ENCODE results near the gene TPCN2. TPM values are rescaled to one million over a fixed set of nuclear protein-coding genes. Genes with fewer than 3 reads are reported as not detected.

TPCN2 gene
- total and polyA plus RNA-seq, 4 donors, result 6.4 to 20.8 (median 12.1) TPM

DNA sequence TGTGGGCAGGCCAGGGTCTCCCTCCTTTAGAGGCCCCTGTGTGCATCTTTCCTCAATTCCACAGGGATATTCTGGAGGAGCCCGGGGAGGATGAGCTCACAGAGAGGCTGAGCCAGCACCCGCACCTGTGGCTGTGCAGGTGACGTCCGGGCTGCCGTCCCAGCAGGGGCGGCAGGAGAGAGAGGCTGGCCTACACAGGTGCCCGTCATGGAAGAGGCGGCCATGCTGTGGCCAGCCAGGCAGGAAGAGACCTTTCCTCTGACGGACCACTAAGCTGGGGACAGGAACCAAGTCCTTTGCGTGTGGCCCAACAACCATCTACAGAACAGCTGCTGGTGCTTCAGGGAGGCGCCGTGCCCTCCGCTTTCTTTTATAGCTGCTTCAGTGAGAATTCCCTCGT lies 39.1 kb downstream of the TPCN2 start:
- H3K4me3 ChIP-seq (ENCODE audit: low read depth in 1 of 3, low read length in 3 of 3), result no peak overlapping the region
- no peaks in the 10 kb centered on the region for H3K9me3 ChIP-seq (ENCODE audit: control insufficient read depth in 4 of 4, low read length in 3 of 4)
- no peak overlapping the region for H3K27ac ChIP-seq (ENCODE audit: low read depth in 1 of 2, low read length in 2 of 2)
- peaks cover 2 to 46% (median 11%) of the 10 kb centered on the region in 4 donors for H3K36me3 ChIP-seq (ENCODE audit: control insufficient read depth in 4 of 4, insufficient read depth in 3 of 4, low read depth in 1 of 4, low read length in 3 of 4)
- TF ChIP-seq, protein P1, sequence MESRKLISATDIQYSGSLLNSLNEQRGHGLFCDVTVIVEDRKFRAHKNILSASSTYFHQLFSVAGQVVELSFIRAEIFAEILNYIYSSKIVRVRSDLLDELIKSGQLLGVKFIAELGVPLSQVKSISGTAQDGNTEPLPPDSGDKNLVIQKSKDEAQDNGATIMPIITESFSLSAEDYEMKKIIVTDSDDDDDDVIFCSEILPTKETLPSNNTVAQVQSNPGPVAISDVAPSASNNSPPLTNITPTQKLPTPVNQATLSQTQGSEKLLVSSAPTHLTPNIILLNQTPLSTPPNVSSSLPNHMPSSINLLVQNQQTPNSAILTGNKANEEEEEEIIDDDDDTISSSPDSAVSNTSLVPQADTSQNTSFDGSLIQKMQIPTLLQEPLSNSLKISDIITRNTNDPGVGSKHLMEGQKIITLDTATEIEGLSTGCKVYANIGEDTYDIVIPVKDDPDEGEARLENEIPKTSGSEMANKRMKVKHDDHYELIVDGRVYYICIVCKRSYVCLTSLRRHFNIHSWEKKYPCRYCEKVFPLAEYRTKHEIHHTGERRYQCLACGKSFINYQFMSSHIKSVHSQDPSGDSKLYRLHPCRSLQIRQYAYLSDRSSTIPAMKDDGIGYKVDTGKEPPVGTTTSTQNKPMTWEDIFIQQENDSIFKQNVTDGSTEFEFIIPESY (IDR thresholded peaks at IDR 0.05), result no peak
- TF ChIP-seq NR2F2 (IDR thresholded peaks at IDR 0.05) (no peak), RXRA (IDR thresholded peaks at IDR 0.05) (no peak)
- no peak overlapping the region for H3K9ac ChIP-seq (ENCODE audit: low read depth in 1 of 2, low read length in 2 of 2)
- DNase-seq (ENCODE audit: low spot score), result no peak
- H3K27me3 ChIP-seq (ENCODE audit: control insufficient read depth in 4 of 4, insufficient read depth in 4 of 4, low read length in 3 of 4), result no peaks in the 10 kb centered on the region
- WGBS, result 89% methylated on average over 14 of the region's 14 CpGs
- H3K4me1 ChIP-seq (ENCODE audit: control insufficient read depth in 4 of 4, insufficient read depth in 4 of 4, low read length in 3 of 4), result no peaks in the 10 kb centered on the region

DNA sequence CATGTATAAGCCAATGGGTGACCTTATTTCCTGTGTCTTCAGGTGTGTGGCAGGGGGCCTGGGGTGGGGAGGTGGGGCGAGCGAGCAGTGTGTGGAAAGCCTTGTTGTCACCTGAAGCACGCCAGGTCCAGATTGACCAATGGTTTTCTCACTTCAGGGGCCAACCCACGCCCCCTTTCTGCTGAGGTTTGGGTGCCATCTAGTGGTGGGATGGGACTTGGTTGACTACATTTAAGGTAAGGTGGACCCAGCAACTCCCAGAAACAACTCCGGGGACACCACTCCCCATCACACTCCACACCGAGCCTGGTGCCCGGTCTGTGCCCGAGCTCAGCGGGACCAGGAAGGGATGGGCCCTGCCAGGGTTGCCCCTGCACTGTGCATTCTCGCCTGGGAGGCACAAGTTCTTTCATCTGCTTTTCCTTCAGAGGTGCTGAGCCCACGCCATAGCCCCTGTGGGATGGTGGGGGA lies 40.0 kb downstream of the TPCN2 start:
- peak; percentile 82 for DNase-seq (ENCODE audit: low spot score)
- H3K27ac ChIP-seq (ENCODE audit: low read depth in 1 of 2, low read length in 2 of 2), result peak overlapping the region in 1 of 2 donors; percentile 19
- no peak overlapping the region for H3K9ac ChIP-seq (ENCODE audit: low read depth in 1 of 2, low read length in 2 of 2)
- H3K4me3 ChIP-seq (ENCODE audit: low read depth in 1 of 3, low read length in 3 of 3), result no peak overlapping the region
- TF ChIP-seq, protein P2, sequence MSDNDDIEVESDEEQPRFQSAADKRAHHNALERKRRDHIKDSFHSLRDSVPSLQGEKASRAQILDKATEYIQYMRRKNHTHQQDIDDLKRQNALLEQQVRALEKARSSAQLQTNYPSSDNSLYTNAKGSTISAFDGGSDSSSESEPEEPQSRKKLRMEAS (IDR thresholded peaks at IDR 0.05), result no peak
- TF ChIP-seq, protein P3, sequence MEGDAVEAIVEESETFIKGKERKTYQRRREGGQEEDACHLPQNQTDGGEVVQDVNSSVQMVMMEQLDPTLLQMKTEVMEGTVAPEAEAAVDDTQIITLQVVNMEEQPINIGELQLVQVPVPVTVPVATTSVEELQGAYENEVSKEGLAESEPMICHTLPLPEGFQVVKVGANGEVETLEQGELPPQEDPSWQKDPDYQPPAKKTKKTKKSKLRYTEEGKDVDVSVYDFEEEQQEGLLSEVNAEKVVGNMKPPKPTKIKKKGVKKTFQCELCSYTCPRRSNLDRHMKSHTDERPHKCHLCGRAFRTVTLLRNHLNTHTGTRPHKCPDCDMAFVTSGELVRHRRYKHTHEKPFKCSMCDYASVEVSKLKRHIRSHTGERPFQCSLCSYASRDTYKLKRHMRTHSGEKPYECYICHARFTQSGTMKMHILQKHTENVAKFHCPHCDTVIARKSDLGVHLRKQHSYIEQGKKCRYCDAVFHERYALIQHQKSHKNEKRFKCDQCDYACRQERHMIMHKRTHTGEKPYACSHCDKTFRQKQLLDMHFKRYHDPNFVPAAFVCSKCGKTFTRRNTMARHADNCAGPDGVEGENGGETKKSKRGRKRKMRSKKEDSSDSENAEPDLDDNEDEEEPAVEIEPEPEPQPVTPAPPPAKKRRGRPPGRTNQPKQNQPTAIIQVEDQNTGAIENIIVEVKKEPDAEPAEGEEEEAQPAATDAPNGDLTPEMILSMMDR (IDR thresholded peaks at IDR 0.05; ENCODE audit: low read depth, low read length, missing input control), result peak; percentile 67
- TF ChIP-seq TAF1 (conservative IDR thresholded peaks at IDR 0.05), result no peak
- no peak for TF ChIP-seq YY1 (IDR thresholded peaks at IDR 0.05)
- TF ChIP-seq HNF4G (IDR thresholded peaks at IDR 0.05), result no peak
- TF ChIP-seq, protein P1 (IDR thresholded peaks at IDR 0.05), result no peak
- TF ChIP-seq SP1 (IDR thresholded peaks at IDR 0.05), result no peak
- TF ChIP-seq RAD21 (IDR thresholded peaks at IDR 0.05), result peak; percentile 88 to 95
- TF ChIP-seq, protein P4, sequence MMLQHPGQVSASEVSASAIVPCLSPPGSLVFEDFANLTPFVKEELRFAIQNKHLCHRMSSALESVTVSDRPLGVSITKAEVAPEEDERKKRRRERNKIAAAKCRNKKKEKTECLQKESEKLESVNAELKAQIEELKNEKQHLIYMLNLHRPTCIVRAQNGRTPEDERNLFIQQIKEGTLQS (IDR thresholded peaks at IDR 0.05), result no peak
- TF ChIP-seq NR2F2 (IDR thresholded peaks at IDR 0.05), result no peak
- TF ChIP-seq FOXA2 (IDR thresholded peaks at IDR 0.05), result no peak
- TF ChIP-seq FOXA1 (IDR thresholded peaks at IDR 0.05), result no peak
- TF ChIP-seq EGR1 (IDR thresholded peaks at IDR 0.05; ENCODE audit: low read depth in 2 of 2), result no peak
- TF ChIP-seq GABPA (IDR thresholded peaks at IDR 0.05 in 1 of 2, conservative IDR thresholded peaks at IDR 0.05 in 1 of 2), result no peak
- TF ChIP-seq RXRA (IDR thresholded peaks at IDR 0.05), result no peak
- no peak for TF ChIP-seq JUND (IDR thresholded peaks at IDR 0.05)
- peak in 1 of 2 donors; percentile 37 for TF ChIP-seq HNF4A (conservative IDR thresholded peaks at IDR 0.05)
- TF ChIP-seq, protein P5, sequence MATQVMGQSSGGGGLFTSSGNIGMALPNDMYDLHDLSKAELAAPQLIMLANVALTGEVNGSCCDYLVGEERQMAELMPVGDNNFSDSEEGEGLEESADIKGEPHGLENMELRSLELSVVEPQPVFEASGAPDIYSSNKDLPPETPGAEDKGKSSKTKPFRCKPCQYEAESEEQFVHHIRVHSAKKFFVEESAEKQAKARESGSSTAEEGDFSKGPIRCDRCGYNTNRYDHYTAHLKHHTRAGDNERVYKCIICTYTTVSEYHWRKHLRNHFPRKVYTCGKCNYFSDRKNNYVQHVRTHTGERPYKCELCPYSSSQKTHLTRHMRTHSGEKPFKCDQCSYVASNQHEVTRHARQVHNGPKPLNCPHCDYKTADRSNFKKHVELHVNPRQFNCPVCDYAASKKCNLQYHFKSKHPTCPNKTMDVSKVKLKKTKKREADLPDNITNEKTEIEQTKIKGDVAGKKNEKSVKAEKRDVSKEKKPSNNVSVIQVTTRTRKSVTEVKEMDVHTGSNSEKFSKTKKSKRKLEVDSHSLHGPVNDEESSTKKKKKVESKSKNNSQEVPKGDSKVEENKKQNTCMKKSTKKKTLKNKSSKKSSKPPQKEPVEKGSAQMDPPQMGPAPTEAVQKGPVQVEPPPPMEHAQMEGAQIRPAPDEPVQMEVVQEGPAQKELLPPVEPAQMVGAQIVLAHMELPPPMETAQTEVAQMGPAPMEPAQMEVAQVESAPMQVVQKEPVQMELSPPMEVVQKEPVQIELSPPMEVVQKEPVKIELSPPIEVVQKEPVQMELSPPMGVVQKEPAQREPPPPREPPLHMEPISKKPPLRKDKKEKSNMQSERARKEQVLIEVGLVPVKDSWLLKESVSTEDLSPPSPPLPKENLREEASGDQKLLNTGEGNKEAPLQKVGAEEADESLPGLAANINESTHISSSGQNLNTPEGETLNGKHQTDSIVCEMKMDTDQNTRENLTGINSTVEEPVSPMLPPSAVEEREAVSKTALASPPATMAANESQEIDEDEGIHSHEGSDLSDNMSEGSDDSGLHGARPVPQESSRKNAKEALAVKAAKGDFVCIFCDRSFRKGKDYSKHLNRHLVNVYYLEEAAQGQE (IDR thresholded peaks at IDR 0.05), result no peak
- no peaks in the 10 kb centered on the region for H3K27me3 ChIP-seq (ENCODE audit: control insufficient read depth in 4 of 4, insufficient read depth in 4 of 4, low read length in 3 of 4)
- H3K4me1 ChIP-seq (ENCODE audit: control insufficient read depth in 4 of 4, insufficient read depth in 4 of 4, low read length in 3 of 4), result no peaks in the 10 kb centered on the region
- peaks cover 2 to 42% (median 12%) of the 10 kb centered on the region in 4 donors for H3K36me3 ChIP-seq (ENCODE audit: control insufficient read depth in 4 of 4, insufficient read depth in 3 of 4, low read depth in 1 of 4, low read length in 3 of 4)
- 51% methylated on average over 11 of the region's 11 CpGs for WGBS
- no peaks in the 10 kb centered on the region for H3K9me3 ChIP-seq (ENCODE audit: control insufficient read depth in 4 of 4, low read length in 3 of 4)
